GM12878 (cell line): ENCODE data around the gene KLK12. TPM values are rescaled to one million over a fixed set of nuclear protein-coding genes. Genes with fewer than 3 reads are reported as not detected.

ENCODE experiments used
- ATAC-seq: fragments of 200-7000 bp; cut with Tn5 transposase; 3 replicates; pipeline ENCODE4 v1.9.1; 2020; ENCODE audit warnings: mild to moderate bottlenecking, moderate library complexity
- BruUV-seq: library from RNA; stranded (reverse); fragments of 400-500 nt; replicated peaks from 2 replicates; lab custom pipeline; 2021; lab: Mats Ljungman, UMichigan
- CTCF ChIA-PET: fragments of 300-600 bp; sonication (Branson Sonifier 250); formaldehyde crosslinking; extraction: SDS; loops from one replicate; lab custom pipeline; 2021; ENCODE audit warnings: inconsistent platforms; lab: Yijun Ruan, JAX
- POLR2A ChIA-PET: fragments of 350-600 bp; formaldehyde crosslinking; extraction: SDS; loops from one replicate; lab custom pipeline; 2021; ENCODE audit warnings: inconsistent platforms; lab: Charles Lee
- RAD21 ChIA-PET: fragments of 300-600 bp; sonication (Branson Sonifier 250); formaldehyde crosslinking; loops from one replicate; lab custom pipeline; 2023; ENCODE audit warnings: antibody characterized with exemption; ENCODE audit not compliant: unreplicated experiment; lab: Charles Lee
- SMC1A ChIA-PET: fragments of 300-600 bp; sonication (Branson Sonifier 250); formaldehyde crosslinking; loops from one replicate; lab custom pipeline; 2023; ENCODE audit not compliant: unreplicated experiment, uncharacterized antibody; lab: Charles Lee
- DNase-seq: peaks from one replicate; pipeline ENCODE4 v3.0.0-alpha.2; 2011; ENCODE audit warnings: low read depth, low spot score
- FAIRE-seq: peaks from 3 replicates; lab custom pipeline; 2011; peaks lifted over from hg19 to GRCh38; lab: Jason Lieb, UNC
- H2AFZ ChIP-seq: 2 replicates; pipeline ENCODE4 v1.6.0; 2011; ENCODE audit warnings: low read depth, low read length, control low read depth; ENCODE audit not compliant: control insufficient read depth
- H3K27ac ChIP-seq: 2 replicates; pipeline ENCODE4 v1.5.1; 2011; ENCODE audit warnings: control low read depth; ENCODE audit not compliant: control insufficient read depth, insufficient read depth
- H3K27me3 ChIP-seq, 2 experiments: replicated peaks in 1 of 2; 2 replicates each; pipeline versions ENCODE4 v1.6.0 to v1.6.1; 2011; ENCODE audit warnings: low read length in 1 of 2; ENCODE audit not compliant: control insufficient read depth in 2 of 2, insufficient read depth in 2 of 2
- H3K36me3 ChIP-seq, 2 experiments: 2 replicates each; pipeline ENCODE4 v1.5.1; 2011; ENCODE audit warnings: low read length in 1 of 2; ENCODE audit not compliant: control insufficient read depth in 2 of 2, insufficient read depth in 2 of 2
- H3K4me1 ChIP-seq: 2 replicates; pipeline ENCODE4 v1.6.1; 2011; ENCODE audit warnings: mild to moderate bottlenecking, low read length, moderate library complexity, mixed read lengths; ENCODE audit not compliant: control insufficient read depth, insufficient read depth
- H3K4me2 ChIP-seq: 2 replicates; pipeline ENCODE4 v1.6.0; 2011; ENCODE audit warnings: control low read depth; ENCODE audit not compliant: control insufficient read depth, insufficient read depth
- H3K4me3 ChIP-seq: fragments of 200-600 bp; sonication (generic); 2 replicates; pipeline ENCODE4 v1.5.1; 2016
- H3K79me2 ChIP-seq: 2 replicates; pipeline ENCODE4 v1.6.0; 2011; ENCODE audit warnings: low read length; ENCODE audit not compliant: control insufficient read depth, insufficient read depth
- H3K9ac ChIP-seq: 2 replicates; pipeline ENCODE4 v1.8.0; 2011; ENCODE audit warnings: low read length, control low read depth, mixed read lengths; ENCODE audit not compliant: control insufficient read depth, insufficient read depth
- H3K9me3 ChIP-seq: replicated peaks from 3 replicates; pipeline ENCODE4 v1.5.1; 2011; ENCODE audit warnings: mild to moderate bottlenecking, low read length; ENCODE audit not compliant: control insufficient read depth, insufficient read depth
- H4K20me1 ChIP-seq: 2 replicates; pipeline ENCODE4 v1.6.0; 2011; ENCODE audit not compliant: control insufficient read depth, insufficient read depth
- ETV6 ChIP-seq, 2 experiments: fragments of 450-650 bp in 1 of 2; IDR thresholded peaks in 1 of 2; conservative IDR thresholded peaks in 1 of 2; 2 replicates each; pipeline ENCODE4 v1.6.1; 2014; ENCODE audit warnings: antibody characterized with exemption in 1 of 2, borderline replicate concordance in 1 of 2, low read depth in 1 of 2, mild to moderate bottlenecking in 1 of 2, moderate library complexity in 1 of 2
- HDGF ChIP-seq: fragments of 450-650 bp; IDR thresholded peaks from 2 replicates; pipeline ENCODE4 v1.6.1; 2016; ENCODE audit warnings: antibody characterized with exemption
- MEF2B ChIP-seq: fragments of 450-650 bp; IDR thresholded peaks from 2 replicates; pipeline ENCODE4 v1.6.1; 2018; ENCODE audit warnings: mild to moderate bottlenecking, moderate library complexity; ENCODE audit not compliant: partially characterized antibody, poor library complexity, severe bottlenecking
- PAX5 ChIP-seq: IDR thresholded peaks from 2 replicates; pipeline ENCODE4 v1.6.1; 2011; ENCODE audit warnings: low read depth, low read length, borderline replicate concordance
- POLR2AphosphoS5 ChIP-seq: IDR thresholded peaks from 2 replicates; pipeline ENCODE4 v1.6.1; 2011; ENCODE audit warnings: mild to moderate bottlenecking, low read length, inconsistent platforms
- SKIL ChIP-seq: fragments of 450-650 bp; IDR thresholded peaks from 2 replicates; pipeline ENCODE4 v1.6.1; 2017; ENCODE audit warnings: mild to moderate bottlenecking, low read depth, inconsistent platforms; ENCODE audit not compliant: poor library complexity, severe bottlenecking
- STAT1 ChIP-seq: fragments of 450-650 bp; conservative IDR thresholded peaks from 2 replicates; pipeline ENCODE4 v1.6.1; 2014; ENCODE audit warnings: antibody characterized with exemption, mild to moderate bottlenecking
- SUPT20H ChIP-seq: IDR thresholded peaks from 2 replicates; pipeline ENCODE4 v1.6.1; 2011; ENCODE audit warnings: low read depth, mild to moderate bottlenecking, low read length, moderate library complexity, borderline replicate concordance; ENCODE audit not compliant: control insufficient read depth
- TARDBP ChIP-seq: IDR thresholded peaks from 2 replicates; pipeline ENCODE4 v1.6.1; 2016; ENCODE audit warnings: borderline replicate concordance
- ZBED1 ChIP-seq: IDR thresholded peaks from 2 replicates; pipeline ENCODE4 v1.6.1; 2016; ENCODE audit warnings: borderline replicate concordance
- ZBTB33 ChIP-seq: fragments of 450-650 bp; IDR thresholded peaks from 2 replicates; pipeline ENCODE4 v1.6.1; 2017; ENCODE audit warnings: mild to moderate bottlenecking
- WGBS: methylation state at CpG from one replicate; pipeline ENCODE4 v1.1.6; 2016; ENCODE audit warnings: low lambda C conversion rate; ENCODE audit not compliant: insufficient replicate concordance, insufficient coverage; ENCODE audit errors: missing lambda C conversion rate; 5-methylcytosine and 5-hydroxymethylcytosine counted together
- in situ Hi-C: fragments of 300-500 bp; cut with MboI; formaldehyde crosslinking; loops from 9 replicates; pipeline ENCODE4 v1.14.3; 2018; ENCODE audit warnings: mixed read lengths
- intact Hi-C: fragments of 100-400 bp; cut with micrococcal nuclease; formaldehyde crosslinking; loops from one replicate; pipeline ENCODE4 v1.14.2; 2022; ENCODE audit not compliant: unreplicated experiment
- polyA plus RNA-seq, 11 experiments: library from polyadenylated mRNA; depleted of rRNA in 4 of 11; unstranded in 6 of 11; stranded (reverse) in 5 of 11; fragments of >200 nt; fragmentation: Nextera tagmentation in 4 of 11; fragmentation: Illumina TruSeq in 1 of 11; extraction: Ambion mirVana in 4 of 11; extraction: Trizol in 1 of 11; gene quantifications; 1 replicate in 1 of 11; 2 replicates in 10 of 11; pipeline versions ENCODE4 v1.2.1 to v1.2.3, GENCODE V29; 2011 to 2016; ENCODE audit warnings: inconsistent platforms in 2 of 11, missing spikeins in 2 of 11, low read depth in 1 of 11
- total RNA-seq, 4 experiments: library from RNA; depleted of rRNA in 3 of 4; stranded (reverse); fragments of >200 nt in 3 of 4; fragmentation: Illumina TruSeq in 1 of 4; extraction: Trizol in 1 of 4; gene quantifications; 2 replicates each; pipeline versions ENCODE4 v1.2.1 to v1.2.3, GENCODE V29; 2013 to 2021

KLK12 gene
- total and polyA plus RNA-seq, 10 of the 15 experiments (the other 5 are each of a cell fraction or from before 2014, with no cell fraction given): not detected

- in situ Hi-C loops: no loop called here
- WGBS: 48% methylated on average over 14 of the region's 14 CpGs
- no peak for DNase-seq
- Histone ChIP-seq H3K4me1 (no peaks in the 10 kb centered on the region), H3K9ac (no peak overlapping the region), H2AFZ (no peak overlapping the region), H3K9me3 (no peaks in the 10 kb centered on the region), H3K79me2 (no peaks in the 10 kb centered on the region), H3K4me3 (no peak overlapping the region), H3K27me3 (no peaks in the 10 kb centered on the region), H3K36me3 (no peaks in the 10 kb centered on the region), H3K4me2 (no peak overlapping the region), H3K27ac (no peak overlapping the region), H4K20me1 (no peaks in the 10 kb centered on the region)
- ChIA-PET SMC1A (no interaction called here), POLR2A (no interaction called here), CTCF (no interaction called here), RAD21 (no interaction called here)
- FAIRE-seq: no peak
- intact Hi-C loops: no loop called here
- no peak for TF ChIP-seq TARDBP
- no peak for TF ChIP-seq ZBTB33
- no peak for TF ChIP-seq POLR2AphosphoS5
- TF ChIP-seq HDGF: no peak
- TF ChIP-seq STAT1: no peak
- no peak for TF ChIP-seq PAX5
- TF ChIP-seq SKIL: no peak
- TF ChIP-seq MEF2B: no peak
- TF ChIP-seq ETV6 (conservative IDR thresholded peaks at IDR 0.05 in 1 of 2, IDR thresholded peaks at IDR 0.05 in 1 of 2; ENCODE audit: borderline replicate concordance in 1 of 2, low read depth in 1 of 2): no peak
- TF ChIP-seq SUPT20H: no peak
- no peak for TF ChIP-seq ZBED1
- BruUV-seq: no TSS peak
- ATAC-seq: no peak
Observed at GRCh38 chr19:51083783-51084182, 49.0 kb upstream of the KLK12 start.
